GM21825 (cell line): Measurements from ENCODE around the gene TMEM200A.

Source experiments
- ATAC-seq: cut with Tn5 transposase; IDR thresholded peaks from one replicate; pipeline ENCODE4 v1.9.1; 2021; ENCODE audit warnings: mild to moderate bottlenecking, moderate library complexity; ENCODE audit not compliant: unreplicated experiment

The TMEM200A gene

GRCh38 chr6:130485870-130486269 is 120.1 kb downstream of the TMEM200A start:
- no peak for ATAC-seq

DNA sequence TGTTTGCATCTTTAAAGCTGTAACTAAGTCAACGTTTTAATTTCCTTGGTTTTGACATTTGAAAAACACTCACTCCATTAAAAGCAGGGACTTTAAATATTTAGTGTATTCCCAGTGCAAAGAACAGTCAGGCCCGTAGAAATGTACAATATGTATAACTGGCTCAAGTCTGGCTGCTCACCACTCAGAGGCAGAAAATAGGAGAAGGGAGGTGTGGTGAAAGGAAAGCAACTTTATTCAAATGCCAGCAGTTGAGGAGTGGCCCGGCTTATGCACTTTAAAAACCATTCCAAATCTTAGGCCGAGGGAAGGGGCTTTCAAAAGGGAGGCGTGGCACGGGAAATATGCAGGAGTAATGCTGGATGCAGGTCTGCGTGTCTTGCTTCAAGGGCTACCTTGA is 120.6 kb downstream of the TMEM200A start:
- ATAC-seq, result no peak

- no peak for ATAC-seq
Observed at GRCh38 chr6:130489514-130489913, 123.7 kb downstream of the TMEM200A start.
